Measurements from ENCODE around the gene LGALS3BP.
"Not testable (repeated sequence)": the region's sequence is repeated elsewhere in the genome, so short reads cannot be mapped to it uniquely, and the experiment has no call there.

LGALS3BP gene

DNA sequence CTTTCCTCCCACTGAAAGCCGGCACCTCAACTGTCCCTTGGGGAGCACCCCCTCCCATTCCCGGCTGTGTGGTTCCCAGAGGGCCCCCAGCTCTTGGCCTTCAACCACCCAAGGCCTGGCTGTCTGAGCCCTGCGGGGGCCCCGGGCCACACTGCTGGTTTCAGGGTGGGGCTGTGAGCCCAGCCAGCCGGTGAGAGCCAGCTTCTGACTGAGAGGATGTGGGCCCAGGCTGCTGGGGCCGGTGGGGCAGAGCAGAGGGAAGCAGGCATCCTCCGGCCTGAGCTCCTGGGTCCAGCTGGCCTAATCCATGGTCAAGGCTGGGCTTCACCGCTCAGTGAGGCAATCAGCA lies 875 bp upstream of the LGALS3BP start:
- DNase-seq (ENCODE audit: low read depth), result no peak

- DNase-seq (ENCODE audit: low read depth), result no peak
Observed at GRCh38 chr17:78977997-78978973, 1.4 kb downstream of the LGALS3BP start.

DNA sequence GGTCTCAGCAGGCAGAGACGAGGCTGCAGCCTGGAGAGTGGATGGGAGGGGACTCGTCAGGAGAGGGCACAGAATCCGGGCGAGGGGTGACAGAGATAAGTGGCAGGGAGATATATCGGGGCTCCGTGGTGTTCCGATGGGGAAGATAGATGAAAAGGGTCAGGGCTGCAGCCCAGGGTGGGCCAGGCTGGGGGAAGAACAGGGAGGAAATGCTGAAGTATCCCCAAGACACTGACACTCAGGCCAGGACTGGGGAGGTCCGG lies 2.1 kb downstream of the LGALS3BP start:
- DNase-seq (ENCODE audit: low read depth), result no peak

- no peak for DNase-seq (ENCODE audit: low read depth)
Observed at GRCh38 chr17:78976907-78977680, 2.6 kb downstream of the LGALS3BP start.

- DNase-seq (ENCODE audit: low read depth), result no peak
Observed at GRCh38 chr17:78974635-78975591, 4.8 kb downstream of the LGALS3BP start.

GRCh38 chr17:78973792-78974520 lies 5.8 kb downstream of the LGALS3BP start:
- DNase-seq (ENCODE audit: low read depth), result no peak

GRCh38 chr17:78973196-78973595 lies 6.5 kb downstream of the LGALS3BP start:
- no peak for DNase-seq (ENCODE audit: low read depth)

GRCh38 chr17:78972507-78973105 lies 7.1 kb downstream of the LGALS3BP start:
- DNase-seq (ENCODE audit: low read depth), result no peak

DNA sequence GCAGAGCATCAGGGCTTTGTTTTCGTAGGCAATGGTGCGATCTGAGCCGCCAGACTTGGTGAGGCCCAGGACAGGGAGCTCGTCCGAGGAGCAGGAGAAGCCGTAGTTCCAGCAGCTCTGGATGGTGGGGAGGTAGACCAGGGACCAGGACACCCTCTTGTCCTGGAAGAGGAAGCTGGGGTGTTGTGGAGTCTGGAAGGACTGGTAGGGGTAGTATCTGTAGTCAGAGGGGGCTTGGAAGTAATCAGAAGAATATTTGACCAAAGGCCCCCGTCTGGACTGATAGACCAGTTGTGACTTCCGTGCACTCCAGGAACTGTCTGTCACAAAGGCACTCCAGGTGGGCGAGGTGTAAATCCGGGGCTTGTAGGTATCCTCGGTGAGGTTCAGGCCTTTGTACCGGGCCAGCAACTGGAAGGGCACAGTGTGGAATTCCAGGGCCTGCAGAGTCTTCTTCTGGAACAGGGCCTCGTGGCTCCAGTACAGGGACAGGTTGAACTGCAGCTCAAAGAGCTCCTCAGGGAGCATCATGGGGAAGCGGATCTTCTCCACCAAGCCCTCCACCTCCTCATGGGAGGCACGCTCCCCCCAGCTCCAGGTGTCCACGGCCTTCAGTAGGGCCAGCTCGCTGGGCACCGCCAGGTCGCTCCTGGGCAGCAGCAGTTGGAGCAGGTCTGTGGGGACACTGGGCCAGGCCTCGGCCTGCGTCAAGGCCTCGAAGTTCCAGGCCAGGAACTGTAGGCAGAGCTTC lies 7.8 kb downstream of the LGALS3BP start:
- no peak for DNase-seq (ENCODE audit: low read depth)

DNA sequence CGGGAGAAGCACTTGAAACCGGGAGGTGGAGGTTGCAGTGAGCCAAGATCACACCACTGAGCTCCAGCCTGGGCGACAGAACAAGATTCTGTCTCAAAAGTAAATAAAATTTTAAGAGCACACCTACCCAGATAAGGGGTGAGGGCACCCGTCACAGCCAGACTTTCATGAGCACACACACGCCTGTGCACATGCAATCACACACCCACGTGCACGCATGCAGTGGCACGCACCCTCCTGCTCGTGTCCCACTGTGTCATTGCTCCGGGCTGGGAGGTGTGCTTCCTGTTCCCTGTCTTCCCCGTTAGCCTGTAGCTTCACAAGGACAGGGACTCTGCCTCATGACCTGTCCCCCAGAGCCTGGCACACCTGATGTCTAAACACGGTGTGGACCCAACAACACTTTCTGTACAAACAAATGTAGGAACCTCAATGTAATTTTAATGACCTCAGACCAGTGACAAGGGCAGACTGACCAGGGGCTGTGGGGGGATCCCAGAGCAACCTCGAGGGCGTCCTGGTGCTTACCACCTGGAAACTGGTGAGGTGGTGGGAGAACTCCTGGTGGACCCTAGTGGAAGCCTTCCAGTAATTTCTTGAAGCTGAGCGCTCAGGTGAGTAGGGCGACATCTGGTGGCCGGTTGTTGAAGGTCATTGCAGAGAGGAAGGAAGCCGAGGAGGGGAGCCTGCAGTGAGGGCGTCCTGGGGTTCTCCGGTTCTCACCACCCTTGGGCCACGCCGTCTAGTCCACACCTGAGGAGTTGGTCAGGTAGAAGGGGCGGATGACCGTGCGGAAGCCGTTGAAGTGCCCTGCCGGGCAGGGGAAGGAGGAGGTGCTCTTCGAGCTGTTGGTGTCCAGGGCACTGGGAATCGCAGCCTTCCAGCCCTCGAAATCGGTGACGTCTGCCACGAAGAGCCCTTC lies 8.6 kb downstream of the LGALS3BP start:
- DNase-seq (ENCODE audit: low read depth), result no peak

DNA sequence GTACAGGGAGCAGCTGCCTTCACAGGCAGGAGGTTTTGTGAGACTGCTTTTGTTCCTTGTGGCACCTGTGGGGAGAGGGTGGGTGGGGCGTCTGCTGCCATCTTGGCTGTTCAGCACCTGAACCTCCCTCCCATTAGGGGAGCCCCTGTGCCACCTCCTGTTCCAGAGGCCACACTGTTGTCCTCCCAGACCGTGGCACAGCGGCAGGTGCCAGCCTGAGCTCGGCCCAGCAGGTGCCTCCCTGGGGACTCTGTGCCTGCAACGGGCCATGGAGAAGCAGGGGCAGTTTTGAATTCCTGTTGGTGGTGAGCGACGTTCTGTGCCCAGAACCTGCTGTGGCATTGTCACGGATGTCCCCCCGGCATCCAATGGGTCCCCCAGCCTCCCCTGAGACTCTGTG lies 9.9 kb downstream of the LGALS3BP start:
- no peak for DNase-seq (ENCODE audit: low read depth)

DNA sequence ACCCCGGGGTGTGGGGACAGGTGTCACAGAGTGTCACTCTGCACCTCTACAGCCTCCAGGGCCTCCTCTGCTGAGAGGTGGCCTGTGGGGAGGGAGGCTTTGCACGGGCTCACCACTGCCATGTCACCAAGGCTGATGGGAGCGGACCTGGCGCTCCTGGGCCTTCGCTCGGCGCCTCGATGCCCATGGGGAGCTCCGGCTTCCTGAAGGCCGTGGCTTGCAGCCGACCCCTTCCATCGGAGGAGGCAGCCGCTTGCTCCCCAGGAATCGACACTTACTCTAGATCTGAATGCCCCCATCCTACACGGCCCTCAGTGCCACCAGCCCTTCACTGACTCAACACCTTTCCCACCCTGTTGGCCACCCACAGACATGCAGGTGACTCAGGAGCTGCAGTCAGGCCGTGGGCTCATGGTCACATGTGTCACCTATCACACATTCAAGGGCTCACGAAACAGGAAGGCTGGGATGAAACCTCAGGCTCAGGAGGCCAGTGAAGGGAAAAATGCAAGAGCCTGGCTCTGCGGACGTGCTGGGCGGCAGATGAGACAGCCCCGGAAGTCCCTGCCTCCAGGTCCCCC lies 11.9 kb downstream of the LGALS3BP start:
- no peak for DNase-seq (ENCODE audit: low read depth)

GRCh38 chr17:78966910-78967600 lies 12.7 kb downstream of the LGALS3BP start:
- no peak for DNase-seq (ENCODE audit: low read depth)

- no peak for DNase-seq (ENCODE audit: low read depth)
Observed at GRCh38 chr17:78966123-78966813, 13.5 kb downstream of the LGALS3BP start.

DNA sequence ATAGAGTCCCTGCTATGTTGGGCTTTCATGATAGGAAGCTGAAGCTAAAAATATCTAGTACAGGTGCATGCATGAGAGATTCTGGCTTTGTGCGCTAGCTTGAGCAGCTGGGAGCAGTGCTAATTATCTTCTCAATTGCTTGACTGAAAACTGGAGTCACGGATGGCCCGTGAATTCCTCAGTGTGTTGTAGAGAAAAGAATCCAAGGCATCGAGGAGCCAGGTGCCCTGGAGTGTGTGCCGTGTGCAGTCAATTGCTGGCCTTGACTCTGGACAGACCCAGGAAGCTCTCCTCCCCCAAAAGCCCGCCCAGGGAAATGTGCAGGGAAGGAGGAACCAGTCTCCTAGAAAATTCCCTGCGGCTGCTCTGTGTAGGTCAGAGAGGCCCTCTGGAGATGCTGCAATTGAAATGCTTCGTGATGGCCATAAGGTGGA lies 14.2 kb downstream of the LGALS3BP start:
- DNase-seq (ENCODE audit: low read depth), result no peak

DNA sequence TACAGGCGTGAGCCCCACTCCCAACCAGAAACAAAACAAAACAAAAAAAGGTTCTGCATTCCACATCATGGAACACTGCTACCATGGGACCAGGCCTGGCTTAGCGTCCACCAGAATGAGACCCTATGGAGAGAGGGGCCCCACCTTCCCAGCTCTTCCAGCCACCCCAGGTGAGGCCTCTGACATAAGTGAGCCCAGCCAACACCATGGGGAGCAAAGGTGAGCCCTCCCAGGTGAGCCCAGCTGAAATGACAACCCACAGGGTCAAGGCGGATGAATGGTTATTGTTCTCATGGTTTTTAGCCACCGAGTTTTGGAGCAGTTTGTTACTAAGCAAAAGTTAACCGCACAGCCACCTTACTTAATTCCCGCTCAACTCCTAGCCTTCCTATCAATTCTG lies 16.3 kb downstream of the LGALS3BP start:
- DNase-seq (ENCODE audit: low read depth), result no peak

DNA sequence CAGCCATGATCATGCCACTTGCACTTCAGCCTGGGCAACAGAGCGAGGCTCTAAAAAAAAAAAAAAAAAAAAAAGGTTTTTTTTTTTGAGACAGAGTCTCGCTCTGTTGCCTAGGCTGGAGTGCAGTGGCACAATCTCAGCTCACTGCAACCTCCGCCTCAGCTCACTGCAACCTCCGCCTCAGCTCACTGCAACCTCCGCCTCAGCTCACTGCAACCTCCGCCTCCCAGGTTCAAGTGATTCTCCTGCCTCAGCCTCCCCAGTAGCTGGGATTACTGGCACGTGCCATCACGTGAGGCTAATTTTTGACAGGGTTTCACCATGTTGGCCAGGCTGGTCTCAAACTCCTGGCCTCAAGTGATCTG lies 16.8 kb downstream of the LGALS3BP start:
- not testable (repeated sequence) for DNase-seq (ENCODE audit: low read depth)
